ENCODE results near the gene NHLRC4.

The NHLRC4 gene

GRCh38 chr16:531494-532125 is 35.2 kb upstream of the NHLRC4 start:
- DNase-seq = no peak

DNA sequence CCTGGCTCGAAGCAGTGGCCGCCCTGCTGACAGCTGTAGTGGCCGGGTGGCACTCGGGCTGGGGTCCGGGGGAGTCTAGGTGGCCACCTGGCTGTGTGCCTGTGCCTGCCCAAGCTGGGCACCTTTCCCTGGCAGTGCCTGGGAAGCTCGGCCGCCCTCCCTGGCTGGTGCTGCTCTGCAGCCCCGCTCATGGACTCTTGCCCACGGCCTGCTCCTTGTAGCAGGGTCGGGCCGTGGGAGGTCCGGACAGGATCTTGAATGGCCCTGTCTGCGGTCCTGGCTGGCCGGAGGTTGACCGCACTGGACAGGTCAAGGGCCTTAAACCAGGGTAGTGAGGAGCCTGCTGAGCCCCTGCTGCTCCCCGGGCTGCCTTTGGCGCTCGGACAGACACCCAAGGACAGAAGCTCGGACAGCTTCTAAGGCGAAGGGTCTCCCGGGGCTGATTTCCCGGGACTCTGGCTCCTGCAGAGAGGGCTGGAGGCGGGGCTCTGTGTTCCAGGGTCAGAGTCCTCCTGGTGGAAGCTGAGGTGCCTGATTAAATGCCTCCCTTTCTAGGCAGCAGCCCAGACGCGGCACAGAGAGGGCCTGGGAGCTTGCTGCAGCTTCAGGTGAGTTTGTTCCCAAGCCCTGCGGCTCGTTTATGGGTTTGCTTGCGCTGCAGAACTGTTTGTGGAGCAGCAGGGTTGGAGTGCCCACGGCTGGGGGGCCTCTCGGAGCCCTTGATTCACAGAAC is 33.2 kb upstream of the NHLRC4 start:
- no peak for DNase-seq

- no peak for DNase-seq
Measured at GRCh38 chr16:534135-534534, 32.7 kb upstream of the NHLRC4 start.

DNA sequence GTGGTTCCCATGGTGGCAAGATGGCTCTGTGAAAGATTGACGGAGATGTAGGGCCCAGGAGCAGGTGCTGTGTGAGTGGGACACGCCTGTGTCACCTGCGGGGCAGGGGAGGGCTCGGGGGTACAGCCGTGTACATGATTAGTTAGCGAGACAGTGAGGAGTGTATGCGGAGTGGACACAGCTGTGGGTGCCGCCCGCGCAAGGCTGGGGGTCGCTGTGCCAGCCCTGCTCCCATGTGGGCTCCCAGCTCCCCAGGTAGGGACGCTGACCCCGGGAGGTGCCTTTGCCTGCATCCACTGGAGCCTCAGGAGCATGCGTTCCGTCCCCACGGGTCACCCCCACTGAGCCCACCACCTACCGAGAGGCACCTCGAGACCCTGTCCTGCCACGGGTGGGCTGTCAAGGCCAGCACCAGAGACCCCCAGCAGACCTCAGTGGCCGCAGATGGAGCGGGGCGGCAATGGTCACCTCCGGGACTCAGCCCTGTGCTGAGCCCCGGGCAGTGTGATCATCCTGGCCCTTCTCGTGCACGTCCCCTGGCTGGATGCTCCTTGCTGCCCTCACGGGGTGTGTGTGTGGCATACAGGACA is 31.9 kb upstream of the NHLRC4 start:
- DNase-seq = no peak

- no peak for DNase-seq
Measured at GRCh38 chr16:535446-536405, 31.1 kb upstream of the NHLRC4 start.

GRCh38 chr16:536746-537145 is 30.1 kb upstream of the NHLRC4 start:
- DNase-seq = no peak

GRCh38 chr16:537415-538335 is 29.1 kb upstream of the NHLRC4 start:
- no peak for DNase-seq

DNA sequence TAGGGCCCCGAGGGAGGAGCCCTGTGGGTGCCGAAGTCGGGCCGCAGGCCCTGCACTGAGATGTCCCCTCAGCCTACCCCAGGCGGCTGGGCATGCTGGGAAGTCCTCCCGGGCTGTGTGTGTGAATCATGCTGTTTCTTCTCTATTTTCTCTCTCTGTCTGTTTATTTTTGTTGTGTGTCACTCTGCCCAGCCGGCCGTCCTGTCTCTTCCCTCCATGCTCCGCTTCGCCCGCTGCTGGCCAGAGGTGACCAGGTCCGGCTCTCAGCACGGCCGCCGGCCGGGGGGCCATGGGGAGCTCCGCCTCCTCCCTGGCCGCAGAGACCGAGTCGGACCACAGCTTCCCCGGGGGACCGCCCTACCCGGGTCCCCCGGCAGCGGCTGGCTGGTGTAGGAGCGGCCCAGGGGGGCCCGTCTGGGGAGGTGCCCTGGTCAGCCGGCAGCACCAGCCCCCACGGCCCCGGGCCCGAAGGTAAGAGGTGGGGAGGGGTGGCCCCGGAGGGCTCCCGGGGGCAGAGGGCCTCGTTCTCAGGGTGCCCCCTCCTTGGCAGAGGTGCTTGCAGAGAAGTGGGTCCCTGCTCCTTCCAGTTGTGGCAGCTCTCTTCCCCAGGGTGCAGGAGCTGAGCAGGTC is 26.8 kb upstream of the NHLRC4 start:
- DNase-seq = peak; percentile 3

DNA sequence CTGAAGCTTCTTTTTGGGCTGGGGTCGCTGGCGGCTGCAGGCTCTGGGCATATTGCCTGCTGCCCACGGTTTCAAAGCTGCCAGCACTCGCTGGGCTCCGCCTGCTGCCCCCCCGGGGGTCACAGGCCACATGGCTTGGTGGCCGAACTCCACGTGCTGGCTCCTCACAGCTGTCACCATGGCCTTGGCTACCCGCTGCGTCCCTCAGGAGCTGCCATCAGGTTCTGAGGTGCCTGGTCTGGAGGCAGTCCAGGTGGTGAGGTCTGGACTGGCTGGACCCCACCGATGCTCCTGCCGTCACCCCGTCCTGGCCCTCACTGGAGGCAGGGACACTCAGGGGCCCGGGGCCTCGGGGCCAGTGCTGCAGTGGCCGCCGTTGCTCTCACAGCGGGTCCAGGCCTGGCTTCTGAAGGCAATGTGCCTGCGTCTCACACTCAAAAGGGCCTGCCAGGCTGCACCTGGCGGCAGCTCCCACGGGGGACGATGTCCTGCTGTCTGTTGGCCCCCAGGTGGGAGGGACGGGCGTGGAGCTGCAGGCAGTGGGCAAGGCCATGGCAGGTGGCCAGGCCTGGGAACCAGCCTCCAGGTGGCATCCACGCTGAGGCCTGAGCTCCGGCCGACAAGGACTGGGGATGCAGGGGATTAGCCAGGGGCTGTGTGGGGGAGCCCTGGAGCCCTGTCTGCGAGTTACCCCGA is 26.0 kb upstream of the NHLRC4 start:
- no peak for DNase-seq

GRCh38 chr16:543301-544164 is 23.3 kb upstream of the NHLRC4 start:
- DNase-seq = no peak

DNA sequence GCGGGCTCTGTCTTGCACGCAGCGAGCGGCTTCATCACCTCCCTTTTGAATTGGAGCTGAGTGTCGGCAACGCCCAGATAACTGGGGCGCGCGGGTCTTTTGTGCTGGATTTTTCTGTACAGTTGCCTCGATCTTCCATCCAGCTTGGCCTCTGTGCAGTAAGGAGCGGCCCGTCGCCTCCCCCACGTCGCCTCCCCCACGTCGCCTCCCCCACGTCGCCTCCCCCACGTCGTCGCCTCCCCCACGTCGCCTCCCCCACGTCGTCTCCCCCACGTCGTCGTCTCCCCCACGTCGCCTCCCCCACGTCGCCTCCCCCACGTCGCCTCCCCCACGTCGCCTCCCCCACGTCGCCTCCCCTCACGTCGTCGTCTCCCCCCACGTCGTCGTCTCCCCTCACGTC is 22.3 kb upstream of the NHLRC4 start:
- DNase-seq = no peak

DNA sequence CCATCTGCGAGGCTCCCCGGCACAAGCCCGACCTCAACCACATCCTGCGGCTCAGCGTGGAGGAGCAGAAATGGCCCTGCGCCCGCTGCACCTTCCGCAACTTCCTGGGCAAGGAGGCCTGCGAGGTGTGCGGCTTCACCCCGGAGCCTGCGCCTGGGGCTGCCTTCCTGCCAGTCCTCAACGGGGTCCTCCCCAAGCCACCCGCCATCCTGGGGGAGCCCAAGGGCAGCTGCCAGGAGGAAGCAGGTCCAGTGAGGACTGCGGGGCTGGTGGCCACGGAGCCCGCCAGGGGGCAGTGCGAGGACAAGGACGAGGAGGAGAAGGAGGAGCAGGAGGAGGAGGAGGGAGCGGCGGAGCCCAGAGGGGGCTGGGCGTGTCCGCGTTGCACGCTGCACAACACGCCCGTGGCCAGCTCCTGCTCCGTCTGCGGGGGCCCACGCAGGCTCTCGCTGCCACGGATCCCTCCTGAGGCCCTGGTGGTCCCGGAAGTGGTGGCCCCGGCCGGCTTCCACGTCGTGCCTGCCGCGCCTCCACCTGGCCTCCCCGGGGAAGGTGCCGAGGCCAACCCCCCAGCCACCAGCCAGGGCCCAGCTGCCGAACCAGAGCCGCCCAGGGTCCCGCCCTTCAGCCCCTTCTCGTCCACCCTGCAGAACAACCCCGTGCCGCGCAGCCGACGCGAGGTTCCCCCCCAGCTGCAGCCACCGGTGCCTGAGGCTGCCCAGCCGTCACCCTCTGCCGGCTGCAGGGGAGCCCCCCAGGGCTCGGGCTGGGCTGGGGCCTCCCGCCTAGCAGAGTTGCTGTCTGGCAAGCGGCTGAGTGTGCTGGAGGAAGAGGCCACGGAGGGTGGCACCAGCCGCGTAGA is 19.7 kb upstream of the NHLRC4 start:
- DNase-seq = no peak

GRCh38 chr16:548586-548985 is 18.2 kb upstream of the NHLRC4 start:
- no peak for DNase-seq

DNA sequence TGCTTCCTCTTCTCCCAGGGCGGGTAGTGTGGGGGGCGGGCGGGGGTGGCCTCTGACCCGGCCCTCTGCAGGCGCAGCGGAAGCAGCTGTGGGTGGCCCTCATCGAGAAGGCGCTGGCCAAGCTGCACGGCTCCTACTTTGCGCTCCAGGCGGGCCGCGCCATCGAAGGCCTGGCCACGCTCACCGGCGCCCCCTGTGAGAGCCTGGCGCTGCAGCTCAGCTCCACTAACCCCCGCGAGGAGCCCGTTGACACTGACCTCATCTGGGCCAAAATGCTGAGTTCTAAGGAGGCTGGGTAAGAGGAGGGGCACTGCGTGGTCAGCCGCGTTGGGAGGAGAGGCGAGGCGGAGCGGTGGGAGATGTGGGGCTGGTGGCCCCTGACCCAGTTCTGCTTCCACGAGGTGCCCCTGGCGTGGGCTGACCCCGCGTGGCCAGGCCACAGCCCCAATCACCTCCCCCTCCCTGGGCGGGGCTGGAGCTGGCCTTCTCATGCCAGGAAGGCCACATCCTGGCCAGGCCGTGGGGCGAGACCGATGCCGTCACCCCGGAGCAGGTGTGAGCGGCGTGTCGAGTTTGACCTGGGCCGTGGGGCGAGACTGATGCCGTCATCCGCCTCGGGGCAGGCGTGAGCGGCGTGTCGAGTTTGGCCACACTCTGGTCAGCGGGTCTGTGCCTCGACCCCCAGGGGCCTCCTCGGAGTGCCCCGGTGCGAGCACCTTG is 17.1 kb upstream of the NHLRC4 start:
- DNase-seq = no peak

DNA sequence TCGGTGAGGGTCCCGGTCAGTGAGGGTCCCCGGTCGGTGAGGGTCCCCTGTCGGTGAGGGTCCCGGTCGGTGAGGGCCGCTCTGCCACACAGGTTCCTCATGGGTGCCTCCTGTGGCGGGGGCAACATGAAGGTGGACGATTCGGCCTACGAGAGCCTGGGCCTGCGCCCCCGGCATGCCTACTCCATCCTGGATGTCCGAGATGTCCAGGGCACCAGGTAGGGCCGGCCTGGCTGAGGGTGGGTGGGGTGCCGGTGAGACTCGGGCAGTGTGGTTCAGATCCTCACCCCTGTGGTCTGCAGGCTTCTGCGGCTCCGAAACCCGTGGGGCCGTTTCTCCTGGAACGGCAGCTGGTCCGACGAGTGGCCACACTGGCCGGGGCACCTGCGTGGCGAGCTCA is 15.6 kb upstream of the NHLRC4 start:
- no peak for DNase-seq

GRCh38 chr16:552171-552570 is 14.6 kb upstream of the NHLRC4 start:
- DNase-seq = no peak

- DNase-seq = no peak
Measured at GRCh38 chr16:553601-554296, 13.1 kb upstream of the NHLRC4 start.

- DNase-seq = no peak
Measured at GRCh38 chr16:554297-554621, 12.5 kb upstream of the NHLRC4 start.
